Measurements from ENCODE around the gene SLC9A2. TPM values are rescaled to one million over a fixed set of nuclear protein-coding genes. Genes with fewer than 3 reads are reported as not detected.
A peak's percentile ranks its signal among the peaks of the same experiment; 100 is the strongest.

SLC9A2 gene
- total RNA-seq, 3 donors from 2014 or later (not counting 1 experiment from before 2014, with no cell fraction given) = not detected

GRCh38 chr2:102686479-102687439 lies 67.4 kb downstream of the SLC9A2 start:
- Histone ChIP-seq H3K4me1 (ENCODE audit: control insufficient read depth, insufficient read depth, low read length) (no peaks in the 10 kb centered on the region), H3K4me3 (ENCODE audit: low read length) (no peak overlapping the region), H3K27ac (ENCODE audit: low read length) (no peak overlapping the region), H3K27me3 (ENCODE audit: control insufficient read depth, insufficient read depth, low read length) (peaks cover 3% of the 10 kb centered on the region), H3K36me3 (ENCODE audit: control insufficient read depth, insufficient read depth, low read length) (no peaks in the 10 kb centered on the region), H3K9me3 (ENCODE audit: control insufficient read depth, insufficient read depth, low read length) (no peaks in the 10 kb centered on the region)
- 33% methylated on average over 11 of the region's 11 CpGs for WGBS (ENCODE audit: insufficient coverage)
- Mint-ChIP-seq H3K4me1 (no peaks in the 10 kb centered on the region), H3K27me3 (ENCODE audit: low read depth in 2 of 2) (peaks cover 0 to 5% of the 10 kb centered on the region in 2 donors), H3K9me3 (no peaks in the 10 kb centered on the region), H3K4me3 (no peak overlapping the region), H3K36me3 (no peaks in the 10 kb centered on the region), H3K27ac (no peak overlapping the region)
- TF ChIP-seq CTCF (IDR thresholded peaks at IDR 0.05) = no peak
- intact Hi-C loops (cut with micrococcal nuclease) = no loop called here
- DNase-seq (peak in 1 of 2 donors; percentile 13), ATAC-seq (peak in 1 of 3 donors; percentile 52)

DNA sequence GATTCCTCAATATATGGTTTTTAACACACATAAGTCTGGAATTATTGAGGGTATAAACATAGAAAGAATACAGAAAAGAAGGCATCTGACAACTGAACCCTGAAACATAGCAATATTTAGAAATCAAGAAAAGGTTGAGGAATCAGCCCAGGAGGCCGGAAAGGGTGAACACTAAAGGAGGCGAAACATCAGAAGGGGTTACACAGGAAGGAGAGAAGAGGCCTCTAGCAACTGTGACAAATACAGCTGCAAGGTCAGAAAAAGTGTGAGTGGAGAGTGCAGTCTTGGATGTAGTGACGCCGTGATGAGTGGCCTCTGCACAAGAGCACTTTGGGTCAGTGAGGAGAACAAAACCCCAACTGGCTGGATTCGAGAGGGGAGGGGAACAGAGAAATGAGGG lies 70.7 kb downstream of the SLC9A2 start:
- WGBS (ENCODE audit: insufficient coverage) = 52% methylated on average over 5 of the region's 5 CpGs
- Mint-ChIP-seq H3K4me3 (no peak overlapping the region), H3K27me3 (ENCODE audit: low read depth in 2 of 2) (peaks cover 5 to 6% of the 10 kb centered on the region in 2 donors)

GRCh38 chr2:102696463-102696862 lies 77.1 kb downstream of the SLC9A2 start:
- H3K27ac Mint-ChIP-seq = no peak overlapping the region

More for the DNA sequence above, 70.7 kb downstream of the SLC9A2 start:
- Histone ChIP-seq H3K27ac (ENCODE audit: low read length) (no peak overlapping the region), H3K27me3 (ENCODE audit: control insufficient read depth, insufficient read depth, low read length) (no peaks in the 10 kb centered on the region), H3K9me3 (ENCODE audit: control insufficient read depth, insufficient read depth, low read length) (no peaks in the 10 kb centered on the region), H3K36me3 (ENCODE audit: control insufficient read depth, insufficient read depth, low read length) (no peaks in the 10 kb centered on the region), H3K4me1 (ENCODE audit: control insufficient read depth, insufficient read depth, low read length) (no peaks in the 10 kb centered on the region), H3K4me3 (ENCODE audit: low read length) (no peak overlapping the region)
- no peaks in the 10 kb centered on the region for H3K9me3 Mint-ChIP-seq
- ATAC-seq (no peak), DNase-seq (no peak)
- TF ChIP-seq CTCF (IDR thresholded peaks at IDR 0.05) = no peak
- H3K27ac Mint-ChIP-seq = no peak overlapping the region
- no peaks in the 10 kb centered on the region for H3K36me3 Mint-ChIP-seq
- intact Hi-C loops (cut with micrococcal nuclease) = no loop called here
- H3K4me1 Mint-ChIP-seq = no peaks in the 10 kb centered on the region

More at GRCh38 chr2:102696463-102696862, 77.1 kb downstream of the SLC9A2 start:
- intact Hi-C loops (cut with micrococcal nuclease) = no loop called here
- Mint-ChIP-seq H3K4me1 (no peaks in the 10 kb centered on the region), H3K36me3 (no peaks in the 10 kb centered on the region), H3K27me3 (ENCODE audit: low read depth in 2 of 2) (peaks cover 5 to 9% of the 10 kb centered on the region in 2 donors), H3K4me3 (no peak overlapping the region), H3K9me3 (no peaks in the 10 kb centered on the region)
- Histone ChIP-seq H3K36me3 (ENCODE audit: control insufficient read depth, insufficient read depth, low read length) (no peaks in the 10 kb centered on the region), H3K27ac (ENCODE audit: low read length) (no peak overlapping the region), H3K9me3 (ENCODE audit: control insufficient read depth, insufficient read depth, low read length) (no peaks in the 10 kb centered on the region), H3K4me1 (ENCODE audit: control insufficient read depth, insufficient read depth, low read length) (no peaks in the 10 kb centered on the region), H3K27me3 (ENCODE audit: control insufficient read depth, insufficient read depth, low read length) (no peaks in the 10 kb centered on the region), H3K4me3 (ENCODE audit: low read length) (no peak overlapping the region)
- ATAC-seq (no peak), DNase-seq (no peak)
- no CpG with 5 or more reads among the region's 2 CpGs for WGBS (ENCODE audit: insufficient coverage)
- no peak for TF ChIP-seq CTCF (IDR thresholded peaks at IDR 0.05)

All from natural killer cell (primary cell).